Liver (tissue), 9 donors: ENCODE results near the gene TSPEAR. TPM values are rescaled to one million over a fixed set of nuclear protein-coding genes. Genes with fewer than 3 reads are reported as not detected.

ENCODE experiments used
- DNase-seq: peaks from one replicate; pipeline ENCODE4 v3.0.0-alpha.2; 2017; ENCODE audit warnings: low spot score
- H3K27ac ChIP-seq, 2 donors: one replicate each; pipeline ENCODE4 v1.7.0; 2013; ENCODE audit warnings: inconsistent platforms in 2 of 2, low read length in 2 of 2, control low read depth in 1 of 2, low read depth in 1 of 2, mild to moderate bottlenecking in 1 of 2
- H3K27me3 ChIP-seq, 4 donors: one replicate each; pipeline versions ENCODE4 v1.6.1 to v1.7.0; 2013; ENCODE audit warnings: low read length in 3 of 4, inconsistent platforms in 1 of 4, mild to moderate bottlenecking in 1 of 4, moderate library complexity in 1 of 4; ENCODE audit not compliant: control insufficient read depth in 4 of 4, insufficient read depth in 4 of 4
- H3K36me3 ChIP-seq, 4 donors: one replicate each; pipeline versions ENCODE4 v1.6.1 to v1.7.0; 2013; ENCODE audit warnings: low read length in 3 of 4, mild to moderate bottlenecking in 3 of 4, low read depth in 1 of 4, moderate library complexity in 1 of 4; ENCODE audit not compliant: control insufficient read depth in 4 of 4, insufficient read depth in 3 of 4
- H3K4me1 ChIP-seq, 4 donors: one replicate each; pipeline versions ENCODE4 v1.6.1 to v1.7.0; 2013; ENCODE audit warnings: low read length in 3 of 4, mild to moderate bottlenecking in 3 of 4, moderate library complexity in 1 of 4; ENCODE audit not compliant: control insufficient read depth in 4 of 4, insufficient read depth in 4 of 4
- H3K4me3 ChIP-seq, 3 donors: one replicate each; pipeline versions ENCODE4 v1.6.1 to v1.7.0; 2013; ENCODE audit warnings: low read length in 3 of 3, control low read depth in 1 of 3, low read depth in 1 of 3, mild to moderate bottlenecking in 1 of 3
- H3K9ac ChIP-seq, 2 donors: one replicate each; pipeline ENCODE4 v1.7.0; 2013; ENCODE audit warnings: low read length in 2 of 2, mild to moderate bottlenecking in 2 of 2, moderate library complexity in 2 of 2, control low read depth in 1 of 2, low read depth in 1 of 2
- H3K9me3 ChIP-seq, 4 donors: one replicate each; pipeline versions ENCODE4 v1.6.1 to v1.7.0; 2013; ENCODE audit warnings: low read length in 3 of 4; ENCODE audit not compliant: control insufficient read depth in 4 of 4
- EGR1 ChIP-seq, 2 donors: IDR thresholded peaks; 2 replicates each; pipeline ENCODE4 v1.6.1; 2016 to 2018; ENCODE audit warnings: antibody characterized with exemption in 2 of 2, low read depth in 2 of 2
- FOXA1 ChIP-seq: IDR thresholded peaks from 2 replicates; pipeline ENCODE4 v1.6.1; 2016; ENCODE audit warnings: antibody characterized with exemption
- FOXA2 ChIP-seq: IDR thresholded peaks from 2 replicates; pipeline ENCODE4 v1.6.1; 2016; ENCODE audit warnings: antibody characterized with exemption
- GABPA ChIP-seq, 2 donors: IDR thresholded peaks in 1 of 2; conservative IDR thresholded peaks in 1 of 2; 2 replicates each; pipeline ENCODE4 v1.6.1; 2016; ENCODE audit warnings: antibody characterized with exemption in 2 of 2, mild to moderate bottlenecking in 1 of 2, moderate library complexity in 1 of 2
- HNF4A ChIP-seq, 2 donors: conservative IDR thresholded peaks; 2 replicates each; pipeline ENCODE4 v1.6.1; 2016; ENCODE audit warnings: antibody characterized with exemption in 2 of 2, mild to moderate bottlenecking in 2 of 2
- HNF4G ChIP-seq: IDR thresholded peaks from 2 replicates; pipeline ENCODE4 v1.6.1; 2016; ENCODE audit warnings: antibody characterized with exemption
- JUND ChIP-seq, 2 donors: IDR thresholded peaks; 2 replicates each; pipeline ENCODE4 v1.6.1; 2016; ENCODE audit warnings: antibody characterized with exemption in 2 of 2
- NR2F2 ChIP-seq: IDR thresholded peaks from 2 replicates; pipeline ENCODE4 v1.6.1; 2016; ENCODE audit warnings: antibody characterized with exemption
- RAD21 ChIP-seq, 2 donors: IDR thresholded peaks; 2 replicates each; pipeline ENCODE4 v1.6.1; 2016; ENCODE audit warnings: antibody characterized with exemption in 2 of 2, mild to moderate bottlenecking in 2 of 2
- RXRA ChIP-seq, 2 donors: IDR thresholded peaks; 2 replicates each; pipeline ENCODE4 v1.6.1; 2017 to 2018; ENCODE audit warnings: antibody characterized with exemption in 2 of 2, mild to moderate bottlenecking in 1 of 2
- SP1 ChIP-seq: IDR thresholded peaks from 2 replicates; pipeline ENCODE4 v1.6.1; 2018; ENCODE audit warnings: antibody characterized with exemption, mild to moderate bottlenecking
- TAF1 ChIP-seq: conservative IDR thresholded peaks from 2 replicates; pipeline ENCODE4 v1.6.1; 2016; ENCODE audit warnings: antibody characterized with exemption, mild to moderate bottlenecking
- YY1 ChIP-seq: IDR thresholded peaks from 2 replicates; pipeline ENCODE4 v1.6.1; 2016; ENCODE audit warnings: antibody characterized with exemption, mild to moderate bottlenecking
- WGBS: extraction: QIAGEN DNeasy Blood & Tissue Kit; methylation state at CpG from one replicate; pipeline ENCODE4 v1.1.7; 2013; 5-methylcytosine and 5-hydroxymethylcytosine counted together
- polyA plus RNA-seq, 2 donors: library from polyadenylated mRNA; stranded (reverse) in 1 of 2; unstranded in 1 of 2; fragments of 200-250 nt in 1 of 2; fragments of >200 nt in 1 of 2; fragmentation: Nextera tagmentation in 1 of 2; extraction: Ambion mirVana in 1 of 2; gene quantifications; one replicate each; pipeline versions ENCODE4 v1.2.1 to v1.2.3, GENCODE V29; 2013 to 2015
- total RNA-seq, 2 donors: library from RNA; depleted of rRNA; stranded (reverse); fragments of >200 nt; gene quantifications; one replicate each; pipeline ENCODE4 v1.2.3, GENCODE V29; 2014
- TF ChIP-seq, protein P1 (sequence below): fragments of 150-350 bp; IDR thresholded peaks from 2 replicates; pipeline ENCODE4 v1.5.1; 2017; ENCODE audit warnings: improper control_type of control experiment, low read depth, low read length; ENCODE audit not compliant: missing input control
- TF ChIP-seq, protein P2 (sequence below): IDR thresholded peaks from 2 replicates; pipeline ENCODE4 v1.6.1; 2016; ENCODE audit warnings: antibody characterized with exemption
- TF ChIP-seq, protein P3 (sequence below): IDR thresholded peaks from 2 replicates; pipeline ENCODE4 v1.6.1; 2016; ENCODE audit warnings: antibody characterized with exemption, mild to moderate bottlenecking
- TF ChIP-seq, protein P4 (sequence below): IDR thresholded peaks from 2 replicates; pipeline ENCODE4 v1.6.1; 2016; ENCODE audit warnings: antibody characterized with exemption
- TF ChIP-seq, protein P5 (sequence below): IDR thresholded peaks from 2 replicates; pipeline ENCODE4 v1.6.1; 2016; ENCODE audit warnings: antibody characterized with exemption
- donor health status: healthy.
- donor health status: healthy.
- donor health status: healthy.
- donor health status: healthy.
- donor health status: healthy.

TSPEAR gene
- total and polyA plus RNA-seq, 4 donors = under 0.01 to 0.14 (median 0.01) TPM; not detected in 1

DNA sequence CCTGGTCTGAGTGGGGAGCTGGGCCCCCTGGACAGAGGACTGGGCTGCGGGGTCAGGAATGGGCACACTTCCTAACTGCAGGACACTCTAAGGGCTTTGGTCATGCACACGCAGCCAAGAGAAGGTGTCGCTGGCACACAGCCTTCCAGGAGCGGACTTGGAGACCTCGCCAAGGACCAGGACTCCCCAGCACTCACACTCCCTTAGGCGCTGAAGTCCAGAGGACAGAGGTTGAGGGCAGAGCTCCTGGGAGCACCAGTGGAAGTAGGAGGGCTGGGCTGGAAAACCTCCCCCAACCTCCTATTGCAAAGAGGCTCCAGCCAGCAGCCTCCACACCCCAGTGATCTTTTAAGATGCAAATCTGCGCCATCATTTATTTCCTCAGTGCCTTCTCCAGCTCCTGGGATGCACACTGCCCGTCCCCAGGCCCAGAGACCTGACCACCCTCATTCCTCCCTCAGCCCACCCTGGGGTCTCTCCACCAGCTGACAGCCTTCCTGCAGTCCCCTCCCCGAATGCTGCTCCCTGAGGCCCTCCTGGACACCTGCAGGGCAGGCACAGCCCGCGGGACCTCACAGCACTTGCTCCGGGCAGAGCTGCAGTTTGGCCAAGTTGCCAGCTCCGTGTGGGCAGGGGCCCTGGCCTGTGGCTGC, 3.0 kb downstream of the TSPEAR start:
- 4% methylated on average over 13 of the region's 13 CpGs for WGBS
- no peak overlapping the region for H3K9ac ChIP-seq
- H3K36me3 ChIP-seq = no peaks in the 10 kb centered on the region
- H3K27ac ChIP-seq = no peak overlapping the region
- DNase-seq = peak; percentile 17
- TF ChIP-seq FOXA2 (no peak), HNF4G (no peak), EGR1 (IDR thresholded peaks at IDR 0.05; ENCODE audit: low read depth in 2 of 2) (no peak), GABPA (IDR thresholded peaks at IDR 0.05 in 1 of 2, conservative IDR thresholded peaks at IDR 0.05 in 1 of 2) (no peak), JUND (IDR thresholded peaks at IDR 0.05) (no peak), NR2F2 (no peak), TAF1 (no peak), FOXA1 (no peak), RAD21 (IDR thresholded peaks at IDR 0.05) (no peak)
- TF ChIP-seq, protein P1, sequence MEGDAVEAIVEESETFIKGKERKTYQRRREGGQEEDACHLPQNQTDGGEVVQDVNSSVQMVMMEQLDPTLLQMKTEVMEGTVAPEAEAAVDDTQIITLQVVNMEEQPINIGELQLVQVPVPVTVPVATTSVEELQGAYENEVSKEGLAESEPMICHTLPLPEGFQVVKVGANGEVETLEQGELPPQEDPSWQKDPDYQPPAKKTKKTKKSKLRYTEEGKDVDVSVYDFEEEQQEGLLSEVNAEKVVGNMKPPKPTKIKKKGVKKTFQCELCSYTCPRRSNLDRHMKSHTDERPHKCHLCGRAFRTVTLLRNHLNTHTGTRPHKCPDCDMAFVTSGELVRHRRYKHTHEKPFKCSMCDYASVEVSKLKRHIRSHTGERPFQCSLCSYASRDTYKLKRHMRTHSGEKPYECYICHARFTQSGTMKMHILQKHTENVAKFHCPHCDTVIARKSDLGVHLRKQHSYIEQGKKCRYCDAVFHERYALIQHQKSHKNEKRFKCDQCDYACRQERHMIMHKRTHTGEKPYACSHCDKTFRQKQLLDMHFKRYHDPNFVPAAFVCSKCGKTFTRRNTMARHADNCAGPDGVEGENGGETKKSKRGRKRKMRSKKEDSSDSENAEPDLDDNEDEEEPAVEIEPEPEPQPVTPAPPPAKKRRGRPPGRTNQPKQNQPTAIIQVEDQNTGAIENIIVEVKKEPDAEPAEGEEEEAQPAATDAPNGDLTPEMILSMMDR = no peak
- TF ChIP-seq, protein P2, sequence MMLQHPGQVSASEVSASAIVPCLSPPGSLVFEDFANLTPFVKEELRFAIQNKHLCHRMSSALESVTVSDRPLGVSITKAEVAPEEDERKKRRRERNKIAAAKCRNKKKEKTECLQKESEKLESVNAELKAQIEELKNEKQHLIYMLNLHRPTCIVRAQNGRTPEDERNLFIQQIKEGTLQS = no peak
- TF ChIP-seq, protein P3, sequence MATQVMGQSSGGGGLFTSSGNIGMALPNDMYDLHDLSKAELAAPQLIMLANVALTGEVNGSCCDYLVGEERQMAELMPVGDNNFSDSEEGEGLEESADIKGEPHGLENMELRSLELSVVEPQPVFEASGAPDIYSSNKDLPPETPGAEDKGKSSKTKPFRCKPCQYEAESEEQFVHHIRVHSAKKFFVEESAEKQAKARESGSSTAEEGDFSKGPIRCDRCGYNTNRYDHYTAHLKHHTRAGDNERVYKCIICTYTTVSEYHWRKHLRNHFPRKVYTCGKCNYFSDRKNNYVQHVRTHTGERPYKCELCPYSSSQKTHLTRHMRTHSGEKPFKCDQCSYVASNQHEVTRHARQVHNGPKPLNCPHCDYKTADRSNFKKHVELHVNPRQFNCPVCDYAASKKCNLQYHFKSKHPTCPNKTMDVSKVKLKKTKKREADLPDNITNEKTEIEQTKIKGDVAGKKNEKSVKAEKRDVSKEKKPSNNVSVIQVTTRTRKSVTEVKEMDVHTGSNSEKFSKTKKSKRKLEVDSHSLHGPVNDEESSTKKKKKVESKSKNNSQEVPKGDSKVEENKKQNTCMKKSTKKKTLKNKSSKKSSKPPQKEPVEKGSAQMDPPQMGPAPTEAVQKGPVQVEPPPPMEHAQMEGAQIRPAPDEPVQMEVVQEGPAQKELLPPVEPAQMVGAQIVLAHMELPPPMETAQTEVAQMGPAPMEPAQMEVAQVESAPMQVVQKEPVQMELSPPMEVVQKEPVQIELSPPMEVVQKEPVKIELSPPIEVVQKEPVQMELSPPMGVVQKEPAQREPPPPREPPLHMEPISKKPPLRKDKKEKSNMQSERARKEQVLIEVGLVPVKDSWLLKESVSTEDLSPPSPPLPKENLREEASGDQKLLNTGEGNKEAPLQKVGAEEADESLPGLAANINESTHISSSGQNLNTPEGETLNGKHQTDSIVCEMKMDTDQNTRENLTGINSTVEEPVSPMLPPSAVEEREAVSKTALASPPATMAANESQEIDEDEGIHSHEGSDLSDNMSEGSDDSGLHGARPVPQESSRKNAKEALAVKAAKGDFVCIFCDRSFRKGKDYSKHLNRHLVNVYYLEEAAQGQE = no peak
- no peak overlapping the region for H3K4me3 ChIP-seq
- H3K9me3 ChIP-seq = no peaks in the 10 kb centered on the region
- H3K4me1 ChIP-seq = peaks cover 2 to 11% (median 6%) of the 10 kb centered on the region in 4 donors
- peaks cover 4 to 32% (median 14%) of the 10 kb centered on the region in 4 donors for H3K27me3 ChIP-seq

GRCh38 chr21:44706706-44707581, 4.4 kb downstream of the TSPEAR start:
- peak; percentile 16 for DNase-seq
- Histone ChIP-seq H3K27me3 (peaks cover 6 to 19% (median 13%) of the 10 kb centered on the region in 4 donors), H3K4me1 (peaks cover 2 to 11% (median 6%) of the 10 kb centered on the region in 4 donors), H3K9me3 (no peaks in the 10 kb centered on the region), H3K4me3 (no peak overlapping the region), H3K36me3 (no peaks in the 10 kb centered on the region), H3K9ac (no peak overlapping the region), H3K27ac (no peak overlapping the region)
- 7% methylated on average over 46 of the region's 46 CpGs for WGBS
- TF ChIP-seq, protein P3 = no peak
- TF ChIP-seq, protein P4, sequence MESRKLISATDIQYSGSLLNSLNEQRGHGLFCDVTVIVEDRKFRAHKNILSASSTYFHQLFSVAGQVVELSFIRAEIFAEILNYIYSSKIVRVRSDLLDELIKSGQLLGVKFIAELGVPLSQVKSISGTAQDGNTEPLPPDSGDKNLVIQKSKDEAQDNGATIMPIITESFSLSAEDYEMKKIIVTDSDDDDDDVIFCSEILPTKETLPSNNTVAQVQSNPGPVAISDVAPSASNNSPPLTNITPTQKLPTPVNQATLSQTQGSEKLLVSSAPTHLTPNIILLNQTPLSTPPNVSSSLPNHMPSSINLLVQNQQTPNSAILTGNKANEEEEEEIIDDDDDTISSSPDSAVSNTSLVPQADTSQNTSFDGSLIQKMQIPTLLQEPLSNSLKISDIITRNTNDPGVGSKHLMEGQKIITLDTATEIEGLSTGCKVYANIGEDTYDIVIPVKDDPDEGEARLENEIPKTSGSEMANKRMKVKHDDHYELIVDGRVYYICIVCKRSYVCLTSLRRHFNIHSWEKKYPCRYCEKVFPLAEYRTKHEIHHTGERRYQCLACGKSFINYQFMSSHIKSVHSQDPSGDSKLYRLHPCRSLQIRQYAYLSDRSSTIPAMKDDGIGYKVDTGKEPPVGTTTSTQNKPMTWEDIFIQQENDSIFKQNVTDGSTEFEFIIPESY = no peak
- TF ChIP-seq JUND (IDR thresholded peaks at IDR 0.05) = no peak
- no peak for TF ChIP-seq HNF4A (conservative IDR thresholded peaks at IDR 0.05)
- TF ChIP-seq FOXA2 = no peak
- no peak for TF ChIP-seq TAF1
- no peak for TF ChIP-seq RXRA (IDR thresholded peaks at IDR 0.05)
- TF ChIP-seq, protein P5, sequence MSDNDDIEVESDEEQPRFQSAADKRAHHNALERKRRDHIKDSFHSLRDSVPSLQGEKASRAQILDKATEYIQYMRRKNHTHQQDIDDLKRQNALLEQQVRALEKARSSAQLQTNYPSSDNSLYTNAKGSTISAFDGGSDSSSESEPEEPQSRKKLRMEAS = no peak
- TF ChIP-seq YY1 = no peak
- no peak for TF ChIP-seq EGR1 (IDR thresholded peaks at IDR 0.05; ENCODE audit: low read depth in 2 of 2)
- TF ChIP-seq SP1 = no peak
- no peak for TF ChIP-seq GABPA (IDR thresholded peaks at IDR 0.05 in 1 of 2, conservative IDR thresholded peaks at IDR 0.05 in 1 of 2)
- TF ChIP-seq, protein P2 = no peak
